K562 (cell line): ENCODE data around the gene PLEKHG5. TPM values are rescaled to one million over a fixed set of nuclear protein-coding genes. Genes with fewer than 3 reads are reported as not detected.

Experiments used
- FOXJ3 ChIP-seq: sonication (generic); formaldehyde crosslinking; IDR thresholded peaks from 2 replicates; pipeline ENCODE4 v1.4.0; 2020; ENCODE audit warnings: mild to moderate bottlenecking, missing genetic modification reagents
- KHSRP ChIP-seq: fragments of 450-650 bp; IDR thresholded peaks from 2 replicates; pipeline ENCODE4 v1.6.1; 2017
- polyA plus RNA-seq, 8 experiments: library from polyadenylated mRNA; depleted of rRNA in 4 of 8; stranded (reverse) in 5 of 8; unstranded in 3 of 8; fragments of >200 nt; fragmentation: Nextera tagmentation in 2 of 8; fragmentation: Illumina TruSeq in 1 of 8; extraction: Ambion mirVana in 2 of 8; extraction: Trizol in 1 of 8; gene quantifications; 2 replicates each; pipeline versions ENCODE4 v1.2.1 to v1.2.3, GENCODE V29; 2011 to 2014; ENCODE audit warnings: inconsistent platforms in 1 of 8, missing spikeins in 1 of 8
- total RNA-seq, 7 experiments: library from RNA; depleted of rRNA in 6 of 7; stranded (reverse); fragments of >200 nt in 6 of 7; fragmentation: Illumina TruSeq in 2 of 7; extraction: Trizol in 2 of 7; gene quantifications; 2 replicates each; pipeline versions ENCODE4 v1.2.1 to v1.2.3, GENCODE V29; 2011 to 2021; ENCODE audit warnings: low replicate concordance in 1 of 7
- TF ChIP-seq, protein P1 (sequence below), 2 experiments: IDR thresholded peaks; 2 replicates each; pipeline ENCODE4 v1.6.1; 2012; ENCODE audit warnings: improper control_type of control experiment in 2 of 2, low read depth in 2 of 2, low read length in 2 of 2, borderline replicate concordance in 1 of 2
- TF ChIP-seq, protein P2 (sequence below): sonication (generic); formaldehyde crosslinking; IDR thresholded peaks from 2 replicates; pipeline ENCODE4 v1.8.1; 2023; ENCODE audit warnings: missing genetic modification reagents, mild to moderate bottlenecking, borderline replicate concordance
- TF ChIP-seq, protein P3 (sequence below): sonication (generic); formaldehyde crosslinking; IDR thresholded peaks from 2 replicates; pipeline ENCODE4 v1.8.0; 2022; ENCODE audit warnings: mild to moderate bottlenecking, missing genetic modification reagents

Gene PLEKHG5
- total and polyA plus RNA-seq, 9 of the 15 experiments (the other 6 are each of a cell fraction or from before 2014, with no cell fraction given) = 0.04 to 0.29 (median 0.09) TPM; not detected in 3

DNA sequence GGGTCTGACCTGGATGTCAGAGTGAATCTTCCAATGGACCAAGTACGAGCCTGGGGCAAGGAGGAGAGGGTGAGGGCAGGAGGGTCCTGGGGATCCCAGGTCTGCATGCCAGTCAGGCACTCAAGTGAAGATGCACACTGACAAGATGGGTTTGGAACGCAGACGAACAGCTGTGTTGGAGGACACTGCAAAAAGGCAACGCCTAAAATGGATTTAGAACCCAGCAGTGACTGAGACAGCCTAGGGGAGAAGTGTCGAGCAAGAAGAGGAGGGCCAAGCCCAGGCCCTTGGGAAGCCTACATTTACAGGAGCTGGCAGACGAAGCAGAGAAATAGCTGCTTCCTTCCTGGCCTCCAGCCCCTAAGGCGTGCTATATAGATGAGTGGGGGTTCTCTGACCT lies 37.0 kb upstream of the PLEKHG5 start (continued):
- TF ChIP-seq, protein P1, sequence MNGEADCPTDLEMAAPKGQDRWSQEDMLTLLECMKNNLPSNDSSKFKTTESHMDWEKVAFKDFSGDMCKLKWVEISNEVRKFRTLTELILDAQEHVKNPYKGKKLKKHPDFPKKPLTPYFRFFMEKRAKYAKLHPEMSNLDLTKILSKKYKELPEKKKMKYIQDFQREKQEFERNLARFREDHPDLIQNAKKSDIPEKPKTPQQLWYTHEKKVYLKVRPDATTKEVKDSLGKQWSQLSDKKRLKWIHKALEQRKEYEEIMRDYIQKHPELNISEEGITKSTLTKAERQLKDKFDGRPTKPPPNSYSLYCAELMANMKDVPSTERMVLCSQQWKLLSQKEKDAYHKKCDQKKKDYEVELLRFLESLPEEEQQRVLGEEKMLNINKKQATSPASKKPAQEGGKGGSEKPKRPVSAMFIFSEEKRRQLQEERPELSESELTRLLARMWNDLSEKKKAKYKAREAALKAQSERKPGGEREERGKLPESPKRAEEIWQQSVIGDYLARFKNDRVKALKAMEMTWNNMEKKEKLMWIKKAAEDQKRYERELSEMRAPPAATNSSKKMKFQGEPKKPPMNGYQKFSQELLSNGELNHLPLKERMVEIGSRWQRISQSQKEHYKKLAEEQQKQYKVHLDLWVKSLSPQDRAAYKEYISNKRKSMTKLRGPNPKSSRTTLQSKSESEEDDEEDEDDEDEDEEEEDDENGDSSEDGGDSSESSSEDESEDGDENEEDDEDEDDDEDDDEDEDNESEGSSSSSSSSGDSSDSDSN (IDR thresholded peaks at IDR 0.05; ENCODE audit: borderline replicate concordance in 1 of 2, low read depth in 2 of 2, low read length in 2 of 2) = no peak
- TF ChIP-seq KHSRP (no peak), FOXJ3 (no peak)
- TF ChIP-seq, protein P2, sequence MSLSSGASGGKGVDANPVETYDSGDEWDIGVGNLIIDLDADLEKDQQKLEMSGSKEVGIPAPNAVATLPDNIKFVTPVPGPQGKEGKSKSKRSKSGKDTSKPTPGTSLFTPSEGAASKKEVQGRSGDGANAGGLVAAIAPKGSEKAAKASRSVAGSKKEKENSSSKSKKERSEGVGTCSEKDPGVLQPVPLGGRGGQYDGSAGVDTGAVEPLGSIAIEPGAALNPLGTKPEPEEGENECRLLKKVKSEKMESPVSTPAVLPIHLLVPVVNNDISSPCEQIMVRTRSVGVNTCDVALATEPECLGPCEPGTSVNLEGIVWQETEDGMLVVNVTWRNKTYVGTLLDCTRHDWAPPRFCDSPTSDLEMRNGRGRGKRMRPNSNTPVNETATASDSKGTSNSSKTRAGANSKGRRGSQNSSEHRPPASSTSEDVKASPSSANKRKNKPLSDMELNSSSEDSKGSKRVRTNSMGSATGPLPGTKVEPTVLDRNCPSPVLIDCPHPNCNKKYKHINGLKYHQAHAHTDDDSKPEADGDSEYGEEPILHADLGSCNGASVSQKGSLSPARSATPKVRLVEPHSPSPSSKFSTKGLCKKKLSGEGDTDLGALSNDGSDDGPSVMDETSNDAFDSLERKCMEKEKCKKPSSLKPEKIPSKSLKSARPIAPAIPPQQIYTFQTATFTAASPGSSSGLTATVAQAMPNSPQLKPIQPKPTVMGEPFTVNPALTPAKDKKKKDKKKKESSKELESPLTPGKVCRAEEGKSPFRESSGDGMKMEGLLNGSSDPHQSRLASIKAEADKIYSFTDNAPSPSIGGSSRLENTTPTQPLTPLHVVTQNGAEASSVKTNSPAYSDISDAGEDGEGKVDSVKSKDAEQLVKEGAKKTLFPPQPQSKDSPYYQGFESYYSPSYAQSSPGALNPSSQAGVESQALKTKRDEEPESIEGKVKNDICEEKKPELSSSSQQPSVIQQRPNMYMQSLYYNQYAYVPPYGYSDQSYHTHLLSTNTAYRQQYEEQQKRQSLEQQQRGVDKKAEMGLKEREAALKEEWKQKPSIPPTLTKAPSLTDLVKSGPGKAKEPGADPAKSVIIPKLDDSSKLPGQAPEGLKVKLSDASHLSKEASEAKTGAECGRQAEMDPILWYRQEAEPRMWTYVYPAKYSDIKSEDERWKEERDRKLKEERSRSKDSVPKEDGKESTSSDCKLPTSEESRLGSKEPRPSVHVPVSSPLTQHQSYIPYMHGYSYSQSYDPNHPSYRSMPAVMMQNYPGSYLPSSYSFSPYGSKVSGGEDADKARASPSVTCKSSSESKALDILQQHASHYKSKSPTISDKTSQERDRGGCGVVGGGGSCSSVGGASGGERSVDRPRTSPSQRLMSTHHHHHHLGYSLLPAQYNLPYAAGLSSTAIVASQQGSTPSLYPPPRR (CRISPR knock-in tag) = no peak
- TF ChIP-seq, protein P3, sequence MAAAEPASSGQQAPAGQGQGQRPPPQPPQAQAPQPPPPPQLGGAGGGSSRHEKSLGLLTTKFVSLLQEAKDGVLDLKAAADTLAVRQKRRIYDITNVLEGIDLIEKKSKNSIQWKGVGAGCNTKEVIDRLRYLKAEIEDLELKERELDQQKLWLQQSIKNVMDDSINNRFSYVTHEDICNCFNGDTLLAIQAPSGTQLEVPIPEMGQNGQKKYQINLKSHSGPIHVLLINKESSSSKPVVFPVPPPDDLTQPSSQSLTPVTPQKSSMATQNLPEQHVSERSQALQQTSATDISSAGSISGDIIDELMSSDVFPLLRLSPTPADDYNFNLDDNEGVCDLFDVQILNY (CRISPR knock-in tag) = no peak
